Measurements from ENCODE around the gene TCTN2. TPM values are rescaled to one million over a fixed set of nuclear protein-coding genes. Genes with fewer than 3 reads are reported as not detected.

The TCTN2 gene
- total and polyA plus RNA-seq, 10 of the 15 experiments (the other 5 are each of a cell fraction or from before 2014, with no cell fraction given): 0.55 to 5.5 (median 3.3) TPM

- intact Hi-C loops (cut with micrococcal nuclease; ENCODE audit: unreplicated experiment): no loop called here
- Histone ChIP-seq H3K79me2 (ENCODE audit: control insufficient read depth, insufficient read depth, low read length) (no peaks in the 10 kb centered on the region; the same call in 1 of the 2 replicates), H3K9ac (ENCODE audit: control insufficient read depth, insufficient read depth, low read length) (no peak overlapping the region), H4K20me1 (ENCODE audit: control insufficient read depth, insufficient read depth) (no peaks in the 10 kb centered on the region), H3K9me3 (replicated peaks; ENCODE audit: control insufficient read depth, insufficient read depth, low read length) (no peaks in the 10 kb centered on the region), H2AFZ (ENCODE audit: control insufficient read depth, low read depth, low read length) (no peak overlapping the region), H3K36me3 (ENCODE audit: control insufficient read depth in 2 of 2, insufficient read depth in 2 of 2, low read length in 1 of 2) (peaks cover 1 to 18% of the 10 kb centered on the region in 2 experiments), H3K27ac (ENCODE audit: control insufficient read depth, insufficient read depth) (no peak overlapping the region), H3K4me3 (no peak overlapping the region), H3K4me1 (ENCODE audit: control insufficient read depth, insufficient read depth, low read length) (no peaks in the 10 kb centered on the region), H3K27me3 (replicated peaks in 1 of 2; ENCODE audit: control insufficient read depth in 2 of 2, insufficient read depth in 2 of 2, low read length in 1 of 2) (no peaks in the 10 kb centered on the region), H3K4me2 (ENCODE audit: control insufficient read depth, insufficient read depth) (no peak overlapping the region)
- TF ChIP-seq POLR2AphosphoS2 (IDR thresholded peaks at IDR 0.05; ENCODE audit: low read depth, low read length): no peak
- no peak for TF ChIP-seq BRCA1 (IDR thresholded peaks at IDR 0.05; ENCODE audit: low read depth, low read length)
- RAD21 ChIA-PET (ENCODE audit: unreplicated experiment): no interaction called here
- DNase-seq (ENCODE audit: low read depth, low spot score): no peak
- no peak for ATAC-seq
- in situ Hi-C loops (cut with MboI): no loop called here
- SMC1A ChIA-PET (ENCODE audit: uncharacterized antibody, unreplicated experiment): interaction anchor here (1.3 kb wide), 1 partner anchor 16 kb away, joined by 3 read pairs; no protein-coding TSS in a partner anchor
- BruUV-seq (replicated peaks): no TSS peak
- POLR2A ChIA-PET: no interaction called here
- CTCF ChIA-PET: no interaction called here
- 95% methylated on average over 7 of the region's 7 CpGs for WGBS (ENCODE audit: insufficient coverage, insufficient replicate concordance, low lambda C conversion rate, missing lambda C conversion rate)
- FAIRE-seq: peak; percentile 44
Observed at GRCh38 chr12:123643911-123644310, 27.0 kb upstream of the TCTN2 start.

GRCh38 chr12:123645380-123645779 is 25.5 kb upstream of the TCTN2 start:
- no TSS peak for BruUV-seq (replicated peaks)
- H2AFZ ChIP-seq (ENCODE audit: control insufficient read depth, low read depth, low read length): no peak overlapping the region
- H3K27me3 ChIP-seq (replicated peaks in 1 of 2; ENCODE audit: control insufficient read depth in 2 of 2, insufficient read depth in 2 of 2, low read length in 1 of 2): no peaks in the 10 kb centered on the region
- SMC1A ChIA-PET (ENCODE audit: uncharacterized antibody, unreplicated experiment): interaction anchor here (0.6 to 1.4 kb wide), 4 partner anchors 12 to 1237 kb away, joined by 3 to 4 read pairs (median 3); no protein-coding TSS in a partner anchor
- no peaks in the 10 kb centered on the region for H4K20me1 ChIP-seq (ENCODE audit: control insufficient read depth, insufficient read depth)
- FAIRE-seq (no peak), DNase-seq (ENCODE audit: low read depth, low spot score) (no peak), ATAC-seq (no peak)
- H3K79me2 ChIP-seq (ENCODE audit: control insufficient read depth, insufficient read depth, low read length): no peaks in the 10 kb centered on the region; the same call in 1 of the 2 replicates
- intact Hi-C loops (cut with micrococcal nuclease; ENCODE audit: unreplicated experiment) (no loop called here), in situ Hi-C loops (cut with MboI) (no loop called here)
- peaks cover 6 to 25% of the 10 kb centered on the region in 2 experiments for H3K36me3 ChIP-seq (ENCODE audit: control insufficient read depth in 2 of 2, insufficient read depth in 2 of 2, low read length in 1 of 2)
- H3K27ac ChIP-seq (ENCODE audit: control insufficient read depth, insufficient read depth): no peak overlapping the region
- H3K4me3 ChIP-seq: no peak overlapping the region
- no peak for TF ChIP-seq BMI1 (IDR thresholded peaks at IDR 0.05; ENCODE audit: borderline replicate concordance)
- no peak overlapping the region for H3K4me2 ChIP-seq (ENCODE audit: control insufficient read depth, insufficient read depth)
- H3K9ac ChIP-seq (ENCODE audit: control insufficient read depth, insufficient read depth, low read length): no peak overlapping the region
- no peaks in the 10 kb centered on the region for H3K9me3 ChIP-seq (replicated peaks; ENCODE audit: control insufficient read depth, insufficient read depth, low read length)
- POLR2A ChIA-PET: no interaction called here
- 98% methylated on average over 3 of the region's 3 CpGs for WGBS (ENCODE audit: insufficient coverage, insufficient replicate concordance, low lambda C conversion rate, missing lambda C conversion rate)
- RAD21 ChIA-PET (ENCODE audit: unreplicated experiment): no interaction called here
- CTCF ChIA-PET: no interaction called here
- H3K4me1 ChIP-seq (ENCODE audit: control insufficient read depth, insufficient read depth, low read length): no peaks in the 10 kb centered on the region
